Spleen (tissue), 11 donors: Measurements from ENCODE around the gene OTUD3. TPM values are rescaled to one million over a fixed set of nuclear protein-coding genes. Genes with fewer than 3 reads are reported as not detected.

Experiments
- DNase-seq: peaks from one replicate; pipeline ENCODE4 v3.0.0-alpha.2; 2020
- H3K27ac ChIP-seq, 8 donors: fragments of 200-600 bp; sonication (generic) in 7 of 8; 1 replicate in 4 of 8; 2 replicates in 4 of 8; pipeline versions ENCODE4 v1.5.0 to v1.8.0; 2016 to 2021; ENCODE audit warnings: inconsistent platforms in 4 of 8, mild to moderate bottlenecking in 4 of 8, moderate library complexity in 1 of 8
- H3K27me3 ChIP-seq, 7 donors: fragments of 200-600 bp; sonication (generic) in 6 of 7; replicated peaks in 1 of 7; 1 replicate in 4 of 7; 2 replicates in 3 of 7; pipeline versions ENCODE4 v1.5.0 to v1.8.0; 2016 to 2021; ENCODE audit warnings: inconsistent platforms in 3 of 7, mild to moderate bottlenecking in 1 of 7
- H3K36me3 ChIP-seq, 6 donors: fragments of 200-600 bp; sonication (generic) in 5 of 6; 1 replicate in 4 of 6; 2 replicates in 2 of 6; pipeline versions ENCODE4 v1.5.0 to v1.8.0; 2016 to 2021; ENCODE audit warnings: inconsistent platforms in 2 of 6
- H3K4me1 ChIP-seq, 6 donors: fragments of 200-600 bp; sonication (generic) in 5 of 6; 1 replicate in 3 of 6; 2 replicates in 3 of 6; pipeline versions ENCODE4 v1.5.0 to v1.8.0; 2016 to 2021; ENCODE audit warnings: inconsistent platforms in 3 of 6
- H3K4me3 ChIP-seq, 8 donors: fragments of 200-600 bp; sonication (generic) in 7 of 8; 1 replicate in 4 of 8; 2 replicates in 4 of 8; pipeline versions ENCODE4 v1.5.0 to v1.8.0; 2016 to 2021; ENCODE audit warnings: inconsistent platforms in 4 of 8, mild to moderate bottlenecking in 4 of 8, moderate library complexity in 2 of 8
- H3K9me3 ChIP-seq, 8 donors: fragments of 200-600 bp; sonication (generic) in 7 of 8; 1 replicate in 4 of 8; 2 replicates in 4 of 8; pipeline versions ENCODE4 v1.5.0 to v1.8.0; 2016 to 2021; ENCODE audit warnings: inconsistent platforms in 4 of 8
- POLR2A ChIP-seq, 3 donors: fragments of 450-650 bp; IDR thresholded peaks; one replicate each; pipeline ENCODE4 v1.5.1; 2017; ENCODE audit warnings: antibody characterized with exemption in 3 of 3, mild to moderate bottlenecking in 1 of 3
- POLR2AphosphoS5 ChIP-seq, 3 donors: sonication (generic); formaldehyde crosslinking; IDR thresholded peaks; one replicate each; pipeline ENCODE4 v1.5.1; 2017; ENCODE audit warnings: antibody characterized with exemption in 3 of 3
- WGBS, 5 donors: extraction: QIAGEN DNeasy Blood & Tissue Kit in 3 of 5; methylation state at CpG; one replicate each; pipeline versions ENCODE4 v1.1.5 to v1.1.7; 2013 to 2018; 5-methylcytosine and 5-hydroxymethylcytosine counted together
- intact Hi-C: fragments of 100-400 bp; cut with DNase I; formaldehyde crosslinking; loops from one replicate; pipeline ENCODE4 v1.15.0; 2023; ENCODE audit warnings: low total_unique reads
- polyA plus RNA-seq, 3 donors: library from polyadenylated mRNA; stranded (reverse); fragments of 200-250 nt; gene quantifications; one replicate each; pipeline ENCODE4 v1.2.1, GENCODE V29; 2013
- total RNA-seq, 7 donors: library from RNA; depleted of rRNA in 3 of 7; stranded (reverse); fragments of >200 nt in 3 of 7; fragmentation: NEBNext Ultra II Directional in 4 of 7; extraction: Animal tissue kit (Norgen Biotek cat#: 25700) in 4 of 7; gene quantifications; one replicate each; pipeline versions ENCODE4 v1.1.0 to v1.2.1, GENCODE V29; 2016 to 2021
- TF ChIP-seq, protein P1 (sequence below), 11 experiments: fragments of 200-600 bp in 7 of 11; fragments of 450-650 bp in 4 of 11; sonication (generic) in 4 of 11; IDR thresholded peaks in 8 of 11; conservative IDR thresholded peaks in 3 of 11; 1 replicate in 7 of 11; 2 replicates in 4 of 11; pipeline versions ENCODE4 v1.4.0 to v1.8.0; 2016 to 2021; ENCODE audit warnings: antibody characterized with exemption in 11 of 11, inconsistent platforms in 4 of 11, mild to moderate bottlenecking in 1 of 11
- donor health status: healthy with polysubstance abuse.
- donor health status: DM: no; HTN: no; CAD: no; lungs with moderate emphysema.
- donor health status: DM: no; HTN: no; CAD: no.
- donor health status: Bipolar disorder and iron deficiency.
- donor health status: healthy.
- donor health status: DM: no; HTN: no; CAD: no.
- donor health status: DM: yes; HTN: yes; CAD: no.

OTUD3 gene
- total and polyA plus RNA-seq, 10 donors = 1.5 to 14.0 (median 6.7) TPM

DNA sequence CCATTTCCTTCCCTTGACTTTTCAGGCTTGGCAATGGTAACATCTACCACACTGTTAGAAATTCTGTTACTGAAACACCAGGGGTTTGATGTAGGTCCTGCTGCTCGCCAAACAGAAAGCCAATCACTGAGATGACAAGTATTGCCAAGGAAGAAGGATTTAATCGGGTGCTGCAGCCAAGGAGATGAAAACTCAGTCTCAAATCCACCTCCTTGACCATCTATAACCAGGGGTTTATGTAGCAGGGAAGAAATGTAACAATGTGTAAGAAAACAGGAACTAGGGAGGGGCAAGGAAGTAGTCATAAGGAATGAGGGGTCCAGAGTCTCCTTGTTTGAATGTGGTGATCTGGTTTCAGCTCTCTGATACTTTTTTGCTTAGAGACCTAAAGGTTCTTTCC lies 71.9 kb downstream of the OTUD3 start:
- Histone ChIP-seq H3K27ac (no peak overlapping the region), H3K36me3 (no peaks in the 10 kb centered on the region), H3K27me3 (peaks cover 0 to 38% (median 0%) of the 10 kb centered on the region in 7 donors), H3K4me3 (no peak overlapping the region), H3K4me1 (no peaks in the 10 kb centered on the region), H3K9me3 (peaks cover 0 to 4% (median 0%) of the 10 kb centered on the region in 8 donors)
- intact Hi-C loops = no loop called here
- 85 to 97% (median 87%) methylated on average over 2 of the region's 2 CpGs for WGBS, 5 donors
- TF ChIP-seq POLR2A (IDR thresholded peaks at IDR 0.05) (no peak), POLR2AphosphoS5 (IDR thresholded peaks at IDR 0.05) (no peak)
- TF ChIP-seq, protein P1, sequence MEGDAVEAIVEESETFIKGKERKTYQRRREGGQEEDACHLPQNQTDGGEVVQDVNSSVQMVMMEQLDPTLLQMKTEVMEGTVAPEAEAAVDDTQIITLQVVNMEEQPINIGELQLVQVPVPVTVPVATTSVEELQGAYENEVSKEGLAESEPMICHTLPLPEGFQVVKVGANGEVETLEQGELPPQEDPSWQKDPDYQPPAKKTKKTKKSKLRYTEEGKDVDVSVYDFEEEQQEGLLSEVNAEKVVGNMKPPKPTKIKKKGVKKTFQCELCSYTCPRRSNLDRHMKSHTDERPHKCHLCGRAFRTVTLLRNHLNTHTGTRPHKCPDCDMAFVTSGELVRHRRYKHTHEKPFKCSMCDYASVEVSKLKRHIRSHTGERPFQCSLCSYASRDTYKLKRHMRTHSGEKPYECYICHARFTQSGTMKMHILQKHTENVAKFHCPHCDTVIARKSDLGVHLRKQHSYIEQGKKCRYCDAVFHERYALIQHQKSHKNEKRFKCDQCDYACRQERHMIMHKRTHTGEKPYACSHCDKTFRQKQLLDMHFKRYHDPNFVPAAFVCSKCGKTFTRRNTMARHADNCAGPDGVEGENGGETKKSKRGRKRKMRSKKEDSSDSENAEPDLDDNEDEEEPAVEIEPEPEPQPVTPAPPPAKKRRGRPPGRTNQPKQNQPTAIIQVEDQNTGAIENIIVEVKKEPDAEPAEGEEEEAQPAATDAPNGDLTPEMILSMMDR (IDR thresholded peaks at IDR 0.05 in 8 of 11, conservative IDR thresholded peaks at IDR 0.05 in 3 of 11) = no peak
- no peak for DNase-seq

DNA sequence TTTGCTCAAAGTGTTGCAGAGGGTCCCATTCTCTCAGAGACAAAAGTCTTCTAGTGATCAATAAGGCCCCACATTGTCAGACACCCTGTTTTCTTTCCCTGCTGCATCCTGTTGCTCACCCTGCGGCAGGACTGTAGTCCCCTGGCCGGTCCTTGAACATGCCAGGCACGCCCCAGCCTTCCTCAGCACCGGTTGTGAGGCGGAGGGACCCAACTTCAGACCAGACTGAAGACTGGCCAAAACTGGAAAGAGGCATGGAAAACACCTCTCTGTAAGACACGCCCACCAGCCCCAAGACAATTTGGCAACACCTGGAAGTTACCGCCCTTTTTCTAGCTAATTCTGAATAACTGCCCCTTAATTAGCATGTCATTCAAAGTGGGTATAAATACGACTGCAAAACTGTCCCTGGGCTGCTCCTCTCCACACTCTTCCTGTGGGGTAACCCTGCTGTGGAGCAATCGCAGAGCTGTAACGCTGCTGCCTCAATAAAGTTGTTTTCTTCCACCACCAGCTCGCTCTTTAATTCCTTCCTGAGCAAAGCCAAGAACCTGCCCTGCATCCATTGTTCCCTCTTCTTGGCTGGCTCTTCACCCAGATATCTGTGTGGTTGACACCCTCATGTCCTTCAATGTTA lies 73.5 kb downstream of the OTUD3 start:
- WGBS, 5 donors = 45 to 69% (median 48%) methylated on average over 11 of the region's 11 CpGs
- no peak overlapping the region for H3K4me3 ChIP-seq
- peaks cover 0 to 28% (median 0%) of the 10 kb centered on the region in 7 donors for H3K27me3 ChIP-seq
- H3K36me3 ChIP-seq = no peaks in the 10 kb centered on the region
- H3K4me1 ChIP-seq = peaks cover 0 to 1% (median 0%) of the 10 kb centered on the region in 6 donors
- H3K27ac ChIP-seq = no peak overlapping the region
- H3K9me3 ChIP-seq = peaks cover 0 to 4% (median 0%) of the 10 kb centered on the region in 8 donors
- no peak for DNase-seq
- intact Hi-C loops = no loop called here
- TF ChIP-seq POLR2AphosphoS5 (IDR thresholded peaks at IDR 0.05) = no peak
- no peak for TF ChIP-seq POLR2A (IDR thresholded peaks at IDR 0.05)
- TF ChIP-seq, protein P1 (IDR thresholded peaks at IDR 0.05 in 8 of 11, conservative IDR thresholded peaks at IDR 0.05 in 3 of 11) = no peak

DNA sequence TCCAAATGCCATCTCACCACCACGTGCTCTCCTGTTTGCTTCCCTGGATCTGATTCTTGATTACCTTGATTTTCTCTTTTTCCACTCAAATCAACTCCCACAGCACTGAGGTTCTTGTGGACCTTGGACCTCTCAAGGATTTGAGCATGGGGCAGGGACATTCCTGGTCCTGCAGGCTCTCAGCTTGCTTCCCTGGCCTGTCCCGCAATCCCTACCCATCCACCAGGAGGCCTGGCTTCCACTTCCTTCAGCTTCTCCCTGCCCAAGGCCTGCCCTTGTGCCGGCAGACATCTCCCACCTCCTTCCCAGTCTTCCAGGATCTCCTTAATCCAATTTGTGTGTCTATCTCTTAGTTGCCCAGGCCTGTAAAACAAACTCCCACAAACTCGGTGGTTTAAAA lies 75.6 kb downstream of the OTUD3 start:
- H3K4me3 ChIP-seq = no peak overlapping the region
- H3K27me3 ChIP-seq = peaks cover 0 to 41% (median 0%) of the 10 kb centered on the region in 7 donors
- H3K9me3 ChIP-seq = peaks cover 0 to 4% (median 0%) of the 10 kb centered on the region in 8 donors
- H3K4me1 ChIP-seq = peaks cover 0 to 4% (median 0%) of the 10 kb centered on the region in 6 donors
- no peaks in the 10 kb centered on the region for H3K36me3 ChIP-seq
- no peak for DNase-seq
- TF ChIP-seq, protein P1 (IDR thresholded peaks at IDR 0.05 in 8 of 11, conservative IDR thresholded peaks at IDR 0.05 in 3 of 11) = no peak
- 71 to 76% (median 73%) methylated on average over 4 of the region's 4 CpGs for WGBS, 5 donors
- H3K27ac ChIP-seq = no peak overlapping the region
- intact Hi-C loops = no loop called here

DNA sequence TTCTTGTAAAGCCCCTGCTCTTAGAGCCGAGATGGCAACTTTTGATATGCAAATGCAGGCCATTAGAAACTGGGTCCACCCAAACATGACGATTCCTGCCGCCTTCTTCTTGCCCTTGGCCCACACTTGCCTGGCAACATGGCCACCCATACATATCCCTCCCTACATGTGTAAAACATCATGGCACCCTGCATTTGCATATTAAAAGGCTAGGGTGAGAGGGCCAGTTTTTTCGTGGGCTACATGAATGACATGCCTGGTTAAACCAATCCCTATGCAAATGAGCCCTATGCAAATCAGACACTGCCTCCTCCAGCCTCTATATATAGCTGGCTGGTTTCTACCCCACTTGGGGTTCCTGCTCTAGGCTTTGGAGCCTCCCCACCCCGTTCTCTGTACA lies 78.4 kb downstream of the OTUD3 start:
- Histone ChIP-seq H3K4me3 (no peak overlapping the region), H3K9me3 (peaks cover 0 to 5% (median 0%) of the 10 kb centered on the region in 8 donors), H3K36me3 (no peaks in the 10 kb centered on the region), H3K27me3 (peaks cover 0 to 30% (median 0%) of the 10 kb centered on the region in 7 donors), H3K4me1 (peaks cover 0 to 4% (median 0%) of the 10 kb centered on the region in 6 donors), H3K27ac (no peak overlapping the region)
- intact Hi-C loops = no loop called here
- no peak for DNase-seq
- TF ChIP-seq, protein P1 (IDR thresholded peaks at IDR 0.05 in 8 of 11, conservative IDR thresholded peaks at IDR 0.05 in 3 of 11) = no peak
- TF ChIP-seq POLR2AphosphoS5 (IDR thresholded peaks at IDR 0.05) (no peak), POLR2A (IDR thresholded peaks at IDR 0.05) (no peak)
- 38 to 55% (median 42%) methylated on average over 5 of the region's 5 CpGs for WGBS, 5 donors

Other genes starting within 250 kb of the OTUD3 start
- gene NBL1, start 238.1 kb upstream of the OTUD3 start, total RNA-seq = 10 to 100 TPM in 6 of 7 donors, 1 to 10 TPM in 1; 9.9 to 50.1 (median 18.6) TPM
- 10 to 100 TPM; 16.4 to 26.8 (median 16.6) TPM for gene NBL1, start 238.1 kb upstream of the OTUD3 start, polyA plus RNA-seq
- under 1 TPM in 2 of 7 donors, not detected in 5; 0.13 to 0.47 TPM for gene HTR6, start 217.5 kb upstream of the OTUD3 start, total RNA-seq
- under 1 TPM in 1 of 3 donors, not detected in 2; 0.06 TPM for gene HTR6, start 217.5 kb upstream of the OTUD3 start, polyA plus RNA-seq
- gene TMCO4, start 82.5 kb upstream of the OTUD3 start, total RNA-seq = 10 to 100 TPM; 22.1 to 40.8 (median 32.8) TPM
- 10 to 100 TPM; 15.4 to 24.4 (median 18.9) TPM for gene TMCO4, start 82.5 kb upstream of the OTUD3 start, polyA plus RNA-seq
- not detected for gene RNF186, start 67.1 kb upstream of the OTUD3 start, total RNA-seq
- gene RNF186, start 67.1 kb upstream of the OTUD3 start, polyA plus RNA-seq = under 1 TPM in 1 of 3 donors, not detected in 2; 0.07 TPM
- gene PLA2G2E, start 41.2 kb downstream of the OTUD3 start, total RNA-seq = not detected
- gene PLA2G2E, start 41.2 kb downstream of the OTUD3 start, polyA plus RNA-seq = not detected
- 1 to 10 TPM in 2 of 7 donors, not detected in 5; 1.6 to 1.9 TPM for gene PLA2G2A, start 97.2 kb downstream of the OTUD3 start, total RNA-seq
- gene PLA2G2A, start 97.2 kb downstream of the OTUD3 start, polyA plus RNA-seq = 10 to 100 TPM in 1 of 3 donors, 1 to 10 TPM in 1, under 1 TPM in 1; 0.26 to 17.8 (median 4.3) TPM
- gene PLA2G5, start 187.8 kb downstream of the OTUD3 start, total RNA-seq = 1 to 10 TPM in 2 of 7 donors, under 1 TPM in 2, not detected in 3; 0.34 to 1.1 (median 0.89) TPM
- gene PLA2G5, start 187.8 kb downstream of the OTUD3 start, polyA plus RNA-seq = 1 to 10 TPM in 1 of 3 donors, under 1 TPM in 2; 0.83 to 2.0 (median 0.89) TPM
- gene PLA2G2D, start 237.1 kb downstream of the OTUD3 start, total RNA-seq = 10 to 100 TPM in 1 of 7 donors, 1 to 10 TPM in 5, under 1 TPM in 1; 0.92 to 17.4 (median 5.9) TPM
- 10 to 100 TPM in 2 of 3 donors, 1 to 10 TPM in 1; 5.7 to 28.7 (median 10.6) TPM for gene PLA2G2D, start 237.1 kb downstream of the OTUD3 start, polyA plus RNA-seq